GM03348 (cell line): Measurements from ENCODE around the gene TMEM170A.
"Not testable (repeated sequence)": the region's sequence is repeated elsewhere in the genome, so short reads cannot be mapped to it uniquely, and the experiment has no call there.

Experiments used
- DNase-seq: peaks from one replicate; pipeline ENCODE4 v3.0.0; 2012; ENCODE audit warnings: low spot score

TMEM170A gene

DNA sequence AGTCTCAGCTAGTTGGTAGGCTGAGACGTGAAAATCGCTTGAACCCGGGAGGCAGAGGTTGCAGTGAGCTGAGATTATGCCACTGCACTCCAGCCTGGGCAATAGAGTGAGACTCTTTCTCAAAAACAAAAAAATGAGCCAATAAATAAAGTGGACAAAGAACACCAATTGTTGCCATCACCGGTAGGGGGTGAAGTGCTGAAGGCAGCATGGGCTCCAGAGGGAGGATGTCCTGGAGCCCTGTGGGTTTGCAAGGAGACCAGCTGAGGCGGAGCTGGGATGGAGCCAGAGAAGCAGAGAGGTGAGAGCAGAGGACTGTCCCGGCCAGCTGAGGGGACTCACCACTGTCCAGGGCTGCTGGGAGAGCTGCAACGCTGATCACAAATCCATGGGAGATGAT lies 17.0 kb upstream of the TMEM170A start:
- no peak for DNase-seq

DNA sequence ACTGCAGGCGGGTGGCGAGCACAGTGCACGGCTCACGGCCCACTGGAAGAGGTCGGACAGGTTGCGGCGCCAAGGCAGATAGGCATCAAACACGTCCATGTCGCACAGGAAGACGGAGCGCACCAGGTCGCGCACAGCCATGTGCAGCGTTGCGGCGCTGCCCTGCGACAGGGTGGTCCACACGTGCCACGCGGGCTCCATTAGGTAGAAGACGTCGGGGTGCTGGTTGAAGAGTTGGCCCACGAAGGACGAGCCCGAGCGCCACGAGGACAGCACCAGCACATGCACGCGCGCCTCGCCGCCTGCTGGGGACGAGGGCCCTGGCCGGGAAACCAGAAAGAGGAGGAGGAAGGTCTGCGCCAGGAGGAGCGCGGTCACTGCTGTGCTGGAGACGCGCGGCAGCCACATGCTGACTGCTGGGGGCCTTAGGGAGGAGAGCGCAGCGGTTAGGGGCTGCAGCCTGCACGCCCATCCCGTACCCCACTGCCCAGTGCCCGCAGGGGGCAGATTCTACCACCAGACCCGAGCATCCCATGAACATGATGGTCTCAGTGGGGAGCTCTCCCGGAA lies 15.0 kb upstream of the TMEM170A start:
- no peak for DNase-seq

DNA sequence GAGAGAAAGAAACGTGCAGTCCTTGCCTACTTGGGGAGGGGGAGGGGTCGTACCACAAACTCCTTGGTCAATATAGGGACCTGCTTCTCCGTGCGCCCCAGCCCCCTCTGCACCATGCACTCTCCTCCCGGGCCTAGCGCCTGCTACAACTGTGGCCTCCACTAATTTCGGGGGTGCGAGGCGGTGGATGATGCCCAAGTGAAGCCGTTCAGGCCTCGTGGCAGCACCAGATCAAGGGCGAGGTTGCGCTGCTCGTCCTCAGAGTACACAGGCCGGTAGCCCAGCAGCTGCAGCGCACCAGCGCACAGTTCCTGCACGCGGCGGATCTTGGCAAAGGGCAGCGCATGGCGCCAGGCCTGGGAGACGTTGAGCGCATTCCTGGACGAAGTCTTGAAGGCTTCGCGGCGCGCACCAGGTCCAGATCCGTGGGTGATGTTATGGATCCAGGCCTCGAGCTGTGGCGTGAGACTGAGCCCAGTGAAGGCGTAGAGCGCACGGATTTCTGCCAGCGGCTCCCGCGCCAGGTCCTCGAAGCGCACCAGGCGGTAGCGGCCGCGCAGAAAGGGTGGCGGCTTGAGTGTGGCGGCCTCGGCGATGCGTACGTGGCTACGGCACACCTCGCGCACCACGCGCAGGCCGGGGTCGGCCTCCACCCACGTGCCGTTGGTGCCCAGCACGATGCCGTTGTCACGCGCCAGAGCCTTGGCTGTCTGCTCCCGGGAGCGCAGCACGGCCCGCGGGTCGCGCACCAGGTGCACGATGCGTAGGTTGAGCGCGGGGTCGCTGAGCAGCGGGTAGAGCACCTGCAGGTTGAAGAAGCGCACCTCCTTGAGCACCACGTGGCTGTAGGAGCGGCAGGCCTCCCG lies 14.2 kb upstream of the TMEM170A start:
- no peak for DNase-seq

DNA sequence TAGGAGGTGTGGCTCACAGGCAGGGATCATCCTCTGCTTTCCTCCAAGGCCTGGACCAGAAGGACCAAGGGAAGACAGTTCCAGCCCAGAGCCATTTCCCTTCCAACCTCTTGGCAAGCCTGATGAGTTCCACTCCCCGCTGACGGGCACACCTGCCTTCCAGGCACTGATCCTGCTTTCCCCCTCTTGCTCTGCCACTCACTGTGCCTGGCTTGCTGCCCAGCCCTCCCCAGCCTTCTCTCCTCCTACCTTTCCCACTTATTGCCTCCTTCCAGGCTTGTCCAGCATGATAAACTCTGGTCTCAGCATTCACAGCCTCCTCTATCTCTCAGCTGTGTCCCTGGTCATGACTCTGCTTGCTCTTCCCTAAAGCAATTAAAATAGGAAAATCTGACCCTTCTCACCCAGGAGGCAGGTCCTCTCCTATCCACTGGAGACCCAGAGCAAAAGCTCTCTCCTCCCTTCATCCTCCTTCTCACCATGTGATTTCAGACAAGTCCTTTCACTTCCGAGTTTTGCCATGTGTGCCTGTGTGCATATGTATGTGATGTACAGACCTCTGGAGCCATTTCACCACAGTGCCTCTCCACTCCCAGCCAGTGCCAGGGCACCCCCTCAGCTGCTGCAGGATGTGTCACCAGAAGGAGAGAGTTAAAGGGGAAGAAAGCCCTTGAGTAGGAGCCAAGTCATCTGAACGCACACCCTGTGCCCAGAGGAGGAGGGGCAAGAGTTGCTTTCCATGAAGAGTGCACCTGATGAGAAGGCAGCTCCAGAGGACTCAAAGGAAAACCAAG lies 13.4 kb upstream of the TMEM170A start:
- DNase-seq, result no peak

DNA sequence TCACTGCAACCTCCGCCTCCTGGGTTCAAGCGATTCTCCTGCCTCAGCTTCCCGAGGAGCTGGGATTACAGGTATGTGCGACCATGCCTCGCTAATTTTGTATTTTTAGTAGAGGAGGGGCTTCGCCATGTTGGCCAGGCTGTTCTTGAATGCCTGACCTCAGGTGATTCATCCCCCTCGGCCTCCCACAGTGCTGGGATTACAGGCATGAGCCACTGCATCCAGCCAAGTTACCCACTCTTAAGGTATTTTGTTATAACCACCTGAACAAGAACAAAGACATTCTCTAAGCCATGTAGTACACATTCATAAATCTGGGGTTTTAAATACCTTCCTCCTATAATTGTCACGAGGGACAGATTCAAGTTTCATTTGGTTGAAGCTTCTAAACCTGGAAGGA lies 12.3 kb upstream of the TMEM170A start:
- DNase-seq, result no peak

DNA sequence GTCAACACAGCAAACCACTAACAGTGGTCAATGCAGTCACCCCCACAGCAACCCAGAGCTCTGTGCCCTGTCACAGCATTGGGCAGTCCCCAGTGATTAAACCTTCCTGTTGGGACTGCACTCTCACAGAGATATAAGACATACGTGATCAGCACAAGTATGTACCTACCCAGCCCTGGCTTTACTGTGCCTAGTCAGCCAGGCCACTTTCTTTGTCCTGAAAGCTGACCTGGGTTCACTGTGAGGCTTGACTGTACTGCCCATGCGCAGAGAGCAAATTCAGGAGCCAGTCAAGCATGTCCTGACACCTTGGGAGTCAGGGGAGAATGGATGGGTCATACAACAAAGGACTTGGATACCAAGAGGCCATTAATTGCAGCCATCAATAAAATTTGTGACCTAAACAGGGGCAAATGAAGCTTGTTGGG lies 10.9 kb upstream of the TMEM170A start:
- DNase-seq, result no peak

DNA sequence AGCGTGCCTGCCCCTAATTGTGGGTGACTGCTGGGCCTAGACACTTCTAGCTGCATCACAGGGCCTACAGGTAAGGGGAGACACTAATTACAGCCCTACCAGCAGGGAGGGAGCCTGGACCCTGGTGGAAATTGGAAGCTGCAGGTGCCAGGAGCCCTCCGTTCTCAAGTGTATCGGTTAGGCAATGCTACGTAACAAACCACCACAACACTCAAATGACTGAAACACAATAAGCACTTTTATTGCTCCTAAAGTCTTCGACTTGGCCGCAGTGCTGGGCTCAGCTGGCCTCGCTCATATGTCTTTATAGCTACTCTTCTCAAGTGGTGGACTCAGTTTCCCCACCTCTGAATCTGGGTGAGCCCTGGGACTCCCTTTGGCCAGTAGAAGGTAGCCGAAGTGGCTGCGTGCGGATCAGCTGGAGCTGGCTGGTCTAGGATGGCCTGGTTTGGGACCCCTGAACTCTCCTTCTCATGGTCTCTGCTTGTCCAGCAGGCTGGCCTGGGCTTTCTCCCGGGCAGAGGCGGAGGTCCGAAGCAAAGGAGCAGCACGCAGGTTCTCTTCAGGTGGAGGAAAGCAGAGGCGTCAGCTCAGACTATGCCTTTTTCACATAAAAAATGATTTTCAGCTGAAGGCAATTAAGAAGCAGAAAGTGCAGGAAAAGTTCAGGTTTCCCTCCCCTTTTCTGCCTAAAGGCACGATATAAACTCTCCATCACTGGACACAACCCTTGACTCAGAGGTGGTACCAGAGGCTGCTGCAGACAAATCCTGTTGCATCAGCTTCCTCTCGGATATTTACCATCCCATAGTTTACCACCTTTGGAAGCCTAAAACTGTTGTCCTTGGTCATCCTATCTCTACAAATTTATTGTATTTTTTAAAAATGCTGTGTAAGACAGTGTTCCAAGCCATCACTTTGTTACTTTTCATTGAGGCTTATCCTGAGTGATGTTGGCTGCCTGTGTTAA lies 8.7 kb upstream of the TMEM170A start:
- no peak for DNase-seq

DNA sequence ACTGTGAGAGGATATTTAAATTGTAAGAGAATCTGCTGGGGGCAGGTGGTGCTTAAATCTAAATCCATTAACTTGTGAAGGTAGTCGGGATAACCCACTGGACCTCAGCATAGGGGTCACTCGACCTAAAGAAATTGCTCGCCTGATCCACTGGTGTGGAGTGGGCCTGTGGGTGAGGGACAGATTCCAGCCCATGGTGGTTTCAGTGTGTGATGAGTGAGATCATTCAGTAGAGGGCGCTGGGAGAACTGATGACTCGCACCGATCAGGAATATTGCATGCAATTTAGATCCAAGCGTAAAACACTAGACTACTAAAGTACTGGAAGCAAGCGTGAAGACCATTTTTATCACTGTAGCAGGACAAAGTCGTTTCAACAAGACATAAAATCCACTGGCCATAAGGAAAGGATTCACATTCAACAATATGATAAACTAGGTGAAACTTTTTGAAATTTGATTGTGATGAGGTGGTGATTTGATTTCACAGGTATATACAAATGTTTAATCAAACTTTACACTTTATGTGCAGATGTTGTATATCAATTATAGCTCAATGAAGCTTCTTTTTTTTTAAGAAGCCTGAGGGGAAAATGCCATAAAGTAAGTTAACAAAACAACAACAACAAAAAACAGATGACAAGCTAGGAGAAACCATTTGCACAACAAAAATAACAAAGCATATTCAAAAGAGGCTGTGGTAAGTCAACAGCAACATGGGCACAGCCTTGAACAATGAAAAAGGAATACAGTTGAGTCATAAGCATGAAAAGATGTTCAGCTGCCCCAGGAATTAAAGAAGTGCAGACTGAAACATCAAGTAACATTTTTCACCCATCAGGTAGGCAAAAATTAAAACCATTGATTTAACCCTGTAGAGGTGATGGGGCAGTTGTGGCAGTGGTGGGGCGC lies 7.5 kb upstream of the TMEM170A start:
- DNase-seq, result peak; percentile 89

DNA sequence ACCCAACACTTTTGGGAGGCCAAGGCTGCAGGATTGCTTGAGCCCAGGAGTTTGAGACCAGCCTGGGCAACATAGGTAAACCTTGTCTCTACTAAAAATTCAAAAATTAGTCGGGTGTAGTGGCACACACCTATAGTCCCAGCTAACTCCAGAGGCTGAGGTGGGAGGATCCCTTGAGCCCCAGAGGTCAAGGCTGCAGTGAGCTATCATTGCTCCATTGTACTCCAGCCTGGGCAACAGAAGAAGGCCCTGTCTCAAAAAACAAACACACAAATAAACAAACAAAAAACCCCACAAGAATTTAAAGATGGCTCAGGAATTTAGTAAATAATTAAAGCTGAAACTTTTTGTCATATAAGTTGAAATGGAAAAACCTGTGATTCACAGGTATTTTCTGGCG lies 2.3 kb upstream of the TMEM170A start:
- no peak for DNase-seq

DNA sequence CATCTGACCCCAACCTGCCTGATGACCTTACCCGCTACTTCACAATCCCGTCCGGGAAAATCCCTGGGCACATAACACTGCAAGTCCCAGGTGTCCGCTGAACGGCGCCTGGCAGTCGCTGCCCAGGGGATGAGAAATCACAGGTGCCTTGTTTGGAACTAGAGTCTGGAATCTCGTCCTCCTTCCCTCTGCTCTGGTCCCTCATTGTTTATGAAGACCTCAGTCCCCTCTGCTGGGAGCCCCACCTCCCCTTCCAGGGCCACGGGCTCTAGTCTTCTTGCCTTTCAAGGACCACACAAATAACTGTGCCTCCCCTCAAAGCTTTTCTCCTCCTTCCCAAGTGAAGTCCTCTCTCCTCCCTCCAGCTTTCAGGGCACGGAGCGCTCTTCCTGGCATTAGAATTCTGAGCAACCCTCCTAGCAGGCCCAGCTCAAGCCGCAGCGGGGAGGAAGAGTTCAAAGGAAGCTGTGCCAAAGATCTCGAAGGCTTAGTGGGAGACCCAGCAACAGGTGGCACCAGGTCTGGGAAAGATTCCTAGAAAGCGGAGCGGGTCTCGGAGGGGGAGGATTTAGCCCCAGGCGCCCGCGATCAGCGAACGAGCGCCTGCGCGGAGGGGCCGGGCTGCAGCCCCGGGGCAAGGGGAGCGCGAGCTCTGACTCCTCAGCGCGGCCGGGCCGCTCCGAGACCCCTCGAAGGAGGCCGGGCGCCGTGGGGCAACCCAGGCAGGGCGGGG lies 934 bp downstream of the TMEM170A start:
- peak; percentile 60 for DNase-seq

DNA sequence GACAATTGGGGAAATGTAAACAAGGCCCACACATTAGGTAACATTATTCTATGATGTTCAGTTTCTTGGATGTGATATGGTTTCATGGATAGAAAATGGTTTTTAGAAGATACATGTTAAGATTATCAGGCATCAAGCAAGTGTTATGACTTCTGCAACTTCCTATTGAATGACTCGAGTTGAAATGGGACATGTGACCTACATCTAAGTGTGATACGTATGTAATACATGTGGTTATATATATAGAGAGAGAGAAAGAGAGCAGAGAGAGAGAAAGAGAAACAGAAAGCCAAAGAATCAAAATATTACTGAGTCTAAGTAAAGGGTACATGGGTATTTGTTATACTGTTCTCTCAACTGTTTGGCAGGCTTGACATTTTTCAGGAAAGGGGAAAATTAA lies 1.7 kb downstream of the TMEM170A start:
- DNase-seq, result no peak

DNA sequence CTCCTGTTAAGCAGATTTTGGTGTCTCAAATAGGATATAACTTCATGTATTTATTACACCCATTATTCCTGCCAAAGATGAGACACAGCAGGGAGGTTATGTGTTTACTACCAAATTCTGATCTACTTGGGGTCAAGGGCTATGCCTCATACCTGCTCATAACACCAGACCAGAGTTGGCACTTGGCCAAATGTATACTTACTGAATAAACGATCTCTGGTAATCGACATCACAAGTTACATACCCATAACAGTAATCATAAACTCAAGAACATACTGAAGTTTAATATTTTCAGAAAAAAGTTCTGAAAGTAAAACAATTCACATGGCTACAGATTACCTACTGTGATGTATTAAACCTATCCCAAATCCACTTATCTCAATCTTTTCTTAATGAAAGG lies 2.9 kb downstream of the TMEM170A start:
- DNase-seq, result no peak

DNA sequence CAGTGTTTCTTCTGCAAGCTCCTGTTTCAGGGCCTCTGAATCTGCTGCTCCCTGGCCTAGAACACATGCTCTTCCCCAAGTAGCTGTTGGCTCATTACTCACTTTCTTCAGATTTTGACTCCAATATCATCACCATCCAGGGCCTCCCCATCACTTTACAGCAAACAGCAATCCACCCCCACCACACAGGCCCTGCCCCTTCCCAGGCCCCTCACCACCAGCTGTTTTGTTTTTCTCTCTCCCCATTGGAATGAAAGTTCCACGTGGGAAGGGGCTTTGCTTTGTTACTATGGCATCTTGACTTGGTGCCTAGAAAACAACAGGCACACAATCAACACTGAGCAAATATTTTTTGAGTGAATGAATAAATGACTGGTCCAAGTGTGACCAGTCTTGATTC lies 4.0 kb downstream of the TMEM170A start:
- no peak for DNase-seq

DNA sequence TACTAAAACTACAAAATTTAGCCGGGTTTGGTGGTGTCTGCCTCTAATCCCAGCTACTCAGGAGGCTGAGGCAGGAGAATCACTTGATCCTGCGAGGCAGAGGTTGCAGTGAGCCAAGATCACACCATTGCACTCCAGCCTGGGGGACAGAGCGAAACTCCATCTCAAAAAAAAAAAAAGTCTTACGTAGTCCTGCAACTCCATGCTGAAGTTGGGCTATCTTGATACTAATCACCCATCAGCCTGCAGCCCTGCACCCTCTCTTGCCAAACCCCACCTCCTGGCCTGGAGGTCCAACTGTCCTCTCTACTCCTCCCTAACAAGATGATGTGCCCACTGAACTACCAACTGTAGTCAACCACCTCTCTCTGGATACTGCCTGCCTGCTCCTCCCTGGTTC lies 4.8 kb downstream of the TMEM170A start:
- DNase-seq, result no peak

DNA sequence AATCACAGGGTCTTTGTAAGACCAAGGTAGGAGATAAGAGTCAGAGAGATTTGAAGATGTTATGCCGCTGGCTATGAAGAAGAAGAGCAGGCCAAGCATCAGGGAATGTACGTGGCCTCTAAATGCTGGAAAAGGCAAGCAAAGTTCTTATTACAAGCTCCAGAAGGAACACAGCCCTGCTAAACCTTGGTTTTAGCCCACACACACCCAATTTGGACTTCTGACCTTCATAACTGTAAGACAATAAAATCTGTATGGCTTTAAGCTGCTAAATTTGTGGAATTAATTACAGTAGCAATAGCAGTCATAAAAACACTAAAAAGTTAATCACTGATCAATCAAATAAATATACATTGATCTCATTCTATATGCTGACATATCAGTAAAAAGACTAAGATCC lies 6.0 kb downstream of the TMEM170A start:
- DNase-seq, result no peak

DNA sequence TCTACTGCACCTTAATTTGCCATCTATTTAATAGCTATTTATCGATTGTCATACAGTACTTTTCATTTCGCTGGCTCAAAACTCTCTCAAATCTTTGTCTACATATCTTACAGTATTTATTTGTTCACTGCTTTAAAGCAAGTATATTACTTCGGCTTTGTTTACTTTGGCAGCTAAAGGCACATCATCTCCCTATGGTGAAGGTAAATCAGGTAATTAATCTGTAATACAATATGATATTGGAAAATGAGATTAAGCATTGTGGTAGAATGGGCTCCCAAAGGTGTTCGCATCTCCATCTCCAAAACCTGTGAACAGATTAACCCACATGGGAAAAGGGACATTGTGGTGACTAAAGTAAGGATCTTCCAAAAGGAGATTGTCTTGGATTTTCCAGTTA lies 6.5 kb downstream of the TMEM170A start:
- no peak for DNase-seq

DNA sequence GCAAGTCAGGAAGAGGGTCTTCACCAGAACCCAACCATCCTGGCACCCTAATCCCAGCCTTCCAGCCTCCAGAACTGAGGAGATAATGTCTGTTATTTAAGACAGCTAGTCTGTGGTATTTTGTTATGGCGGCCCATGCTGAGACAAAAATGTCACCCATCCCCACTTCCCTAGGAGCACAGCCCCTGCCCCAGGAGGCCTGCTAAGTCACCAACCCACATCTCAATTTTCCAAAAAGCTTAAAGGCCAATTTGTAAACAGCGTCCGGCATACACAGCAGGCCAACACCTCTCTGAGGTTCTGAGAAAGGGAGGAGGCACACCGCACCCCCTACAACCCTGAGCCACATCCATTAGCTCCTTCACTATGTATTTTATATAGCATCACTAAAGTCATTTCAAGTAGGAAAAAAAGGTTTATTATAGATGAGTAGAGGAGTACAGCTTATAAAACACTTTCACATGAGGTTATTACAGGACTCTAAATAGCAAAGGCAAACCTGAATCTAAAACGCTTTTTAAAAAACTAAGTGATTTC lies 6.9 kb downstream of the TMEM170A start:
- no peak for DNase-seq

DNA sequence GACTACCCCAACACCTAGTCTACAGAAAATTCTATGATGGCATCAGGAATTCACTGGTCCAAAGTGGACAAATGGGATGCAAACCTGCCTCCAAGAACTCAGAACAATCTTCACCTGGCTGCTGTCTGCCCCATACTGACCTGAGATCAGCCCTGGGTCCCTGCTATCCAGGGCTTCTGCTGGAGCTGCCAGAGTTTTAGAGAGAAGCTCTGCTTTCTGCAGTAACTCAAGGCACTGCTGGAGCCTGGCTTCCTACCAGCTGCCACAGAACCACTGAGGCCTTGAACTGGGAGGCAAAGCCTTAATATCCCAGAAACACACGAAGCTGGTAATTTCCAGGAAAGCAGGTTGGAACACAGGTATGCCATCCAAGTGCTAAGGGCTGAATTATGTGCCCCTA lies 7.5 kb downstream of the TMEM170A start:
- no peak for DNase-seq

DNA sequence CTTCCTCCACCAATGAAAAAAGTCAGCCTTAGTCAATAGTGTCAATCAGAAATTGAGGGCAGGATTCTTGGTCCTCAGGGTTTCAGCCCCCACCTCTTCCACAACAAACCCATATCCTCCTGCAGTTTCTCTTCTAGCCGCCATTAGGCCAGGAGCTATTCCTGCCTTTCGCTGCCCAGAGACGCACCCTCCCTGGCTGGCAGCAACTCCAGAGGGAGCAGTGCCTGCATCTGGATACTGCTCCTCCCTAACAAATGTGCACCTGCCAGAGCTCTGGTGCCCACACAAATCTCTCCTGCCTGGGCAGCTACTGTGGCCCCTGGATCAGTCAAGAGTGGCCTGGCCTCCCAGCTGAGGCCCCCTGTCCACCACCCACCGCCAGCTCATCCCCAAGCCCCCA lies 8.0 kb downstream of the TMEM170A start:
- DNase-seq, result not testable (repeated sequence)

DNA sequence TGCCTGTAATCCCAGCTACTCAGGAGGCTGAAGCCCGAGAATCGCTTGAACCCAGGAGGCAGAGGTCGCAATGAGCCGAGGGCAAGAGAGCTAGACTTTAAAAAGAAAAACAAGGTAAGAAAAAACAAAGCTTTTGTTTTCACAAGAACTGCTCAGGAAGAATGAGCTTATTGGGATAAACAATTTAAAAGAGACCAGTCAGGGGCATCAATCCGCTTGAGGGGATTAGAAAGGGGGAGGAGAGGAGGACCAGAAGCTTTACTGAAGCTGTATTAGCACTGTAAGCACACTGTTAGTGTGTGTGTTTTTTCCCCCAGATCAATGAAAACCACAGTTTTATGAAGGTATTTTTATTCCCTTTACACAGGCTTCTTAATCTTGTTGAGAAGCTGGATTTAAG lies 8.8 kb downstream of the TMEM170A start:
- no peak for DNase-seq
